ENCODE measurements around the gene SPAG8.

SPAG8 gene

DNA sequence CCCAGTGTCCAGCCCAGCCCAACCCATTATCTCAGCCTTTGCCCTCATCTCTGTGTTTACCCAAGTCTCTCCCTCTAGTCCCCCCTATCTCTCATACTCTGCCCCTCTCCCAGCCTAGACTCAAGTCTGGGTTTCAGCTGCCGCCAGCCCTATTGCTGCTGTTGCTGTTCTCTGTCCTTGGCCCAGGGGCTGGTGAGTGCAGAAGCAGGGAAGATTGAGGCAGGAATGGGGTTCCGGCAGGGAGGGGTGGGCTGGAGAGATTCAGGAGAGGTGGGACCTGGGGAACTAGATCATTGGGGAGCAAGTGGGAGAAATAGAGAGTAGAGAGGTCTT is 17.7 kb upstream of the SPAG8 start:
- H2AFZ ChIP-seq (ENCODE audit: low read length), result no peak overlapping the region

DNA sequence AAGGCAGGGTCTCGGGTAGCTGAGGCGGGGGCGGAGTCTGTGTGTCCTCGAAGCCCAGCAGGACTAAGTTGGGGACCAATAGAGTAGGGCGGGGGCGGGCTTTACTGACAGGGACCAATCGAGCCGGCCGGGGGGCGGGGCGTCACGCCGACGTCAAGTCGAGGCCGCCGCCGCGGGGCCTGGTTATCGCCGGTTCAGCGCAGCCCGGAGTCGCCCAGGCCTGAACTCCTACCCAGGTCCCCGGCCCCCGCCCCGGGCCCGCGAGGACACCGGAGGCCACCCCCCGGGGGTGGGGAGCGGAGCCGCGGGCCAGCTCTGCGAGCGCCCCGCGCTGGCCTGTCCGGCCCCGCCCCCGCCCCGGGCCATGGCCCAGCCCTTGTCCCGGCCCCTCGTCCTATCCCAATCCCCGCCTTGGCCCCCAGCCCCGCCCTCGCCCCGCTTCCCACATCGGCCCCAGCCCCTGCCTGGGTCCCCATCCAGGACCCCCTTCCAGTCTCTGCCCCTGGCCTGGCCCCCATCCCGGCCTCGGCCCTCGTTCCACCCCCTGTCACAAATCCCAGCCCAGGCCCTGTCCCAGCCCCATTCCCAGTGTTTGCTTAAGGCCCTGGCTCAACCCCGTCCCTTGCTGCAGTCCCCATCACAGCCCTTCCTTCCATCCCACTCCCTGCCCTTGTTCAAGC is 17.2 kb upstream of the SPAG8 start, which contains the start of gene TMEM8B:
TSS of gene TMEM8B (plus strand) at position 145 of the 680 bp plus-strand sequence. CDS start at position 365, 220 bp downstream.
- Histone ChIP-seq H3K9ac (ENCODE audit: low read depth, low read length, poor library complexity, severe bottlenecking) (peak within 1 kb of the TSS; percentile 79), H3K9me2 (replicated peaks; ENCODE audit: low read depth, low read length) (no peaks in the 10 kb centered on the region), H3K4me1 (ENCODE audit: insufficient read depth, low read length, poor library complexity, severe bottlenecking) (peaks cover 54% of the 10 kb centered on the region), H2AFZ (ENCODE audit: low read length) (peak within 1 kb of the TSS; percentile 99), H3K27me3 (ENCODE audit: insufficient read depth, low read length, poor library complexity, severe bottlenecking) (no peaks in the 10 kb centered on the region), H3K79me2 (ENCODE audit: insufficient read depth, low read length) (no peaks in the 10 kb centered on the region), H3F3A (ENCODE audit: low read depth) (no peaks in the 10 kb centered on the region), H3K4me3 (ENCODE audit: low read length, poor library complexity, severe bottlenecking) (peak within 1 kb of the TSS; percentile 84), H3K36me3 (ENCODE audit: insufficient read depth, low read length) (no peaks in the 10 kb centered on the region), H3K9me3 (ENCODE audit: insufficient read depth, low read depth, low read length) (no peaks in the 10 kb centered on the region), H3K4me2 (ENCODE audit: low read depth, low read length, poor library complexity, severe bottlenecking) (peak within 1 kb of the TSS; percentile 95), H4K20me1 (ENCODE audit: insufficient read depth, low read length, poor library complexity, severe bottlenecking) (no peaks in the 10 kb centered on the region)
- no peak for TF ChIP-seq EZH2phosphoT487 (IDR thresholded peaks at IDR 0.05; ENCODE audit: borderline replicate concordance)
- TF ChIP-seq, protein P1, sequence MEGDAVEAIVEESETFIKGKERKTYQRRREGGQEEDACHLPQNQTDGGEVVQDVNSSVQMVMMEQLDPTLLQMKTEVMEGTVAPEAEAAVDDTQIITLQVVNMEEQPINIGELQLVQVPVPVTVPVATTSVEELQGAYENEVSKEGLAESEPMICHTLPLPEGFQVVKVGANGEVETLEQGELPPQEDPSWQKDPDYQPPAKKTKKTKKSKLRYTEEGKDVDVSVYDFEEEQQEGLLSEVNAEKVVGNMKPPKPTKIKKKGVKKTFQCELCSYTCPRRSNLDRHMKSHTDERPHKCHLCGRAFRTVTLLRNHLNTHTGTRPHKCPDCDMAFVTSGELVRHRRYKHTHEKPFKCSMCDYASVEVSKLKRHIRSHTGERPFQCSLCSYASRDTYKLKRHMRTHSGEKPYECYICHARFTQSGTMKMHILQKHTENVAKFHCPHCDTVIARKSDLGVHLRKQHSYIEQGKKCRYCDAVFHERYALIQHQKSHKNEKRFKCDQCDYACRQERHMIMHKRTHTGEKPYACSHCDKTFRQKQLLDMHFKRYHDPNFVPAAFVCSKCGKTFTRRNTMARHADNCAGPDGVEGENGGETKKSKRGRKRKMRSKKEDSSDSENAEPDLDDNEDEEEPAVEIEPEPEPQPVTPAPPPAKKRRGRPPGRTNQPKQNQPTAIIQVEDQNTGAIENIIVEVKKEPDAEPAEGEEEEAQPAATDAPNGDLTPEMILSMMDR (conservative IDR thresholded peaks at IDR 0.05; ENCODE audit: low read length), result no peak

More for the DNA sequence above, 17.7 kb upstream of the SPAG8 start:
- peak overlapping the region; percentile 79 for H3K9ac ChIP-seq (ENCODE audit: low read depth, low read length, poor library complexity, severe bottlenecking)
- H3K9me3 ChIP-seq (ENCODE audit: insufficient read depth, low read depth, low read length), result no peaks in the 10 kb centered on the region
- peak overlapping the region; percentile 95 for H3K4me2 ChIP-seq (ENCODE audit: low read depth, low read length, poor library complexity, severe bottlenecking)
- no peaks in the 10 kb centered on the region for H3K27me3 ChIP-seq (ENCODE audit: insufficient read depth, low read length, poor library complexity, severe bottlenecking)
- TF ChIP-seq, protein P1 (conservative IDR thresholded peaks at IDR 0.05; ENCODE audit: low read length), result no peak
- no peak for TF ChIP-seq EZH2phosphoT487 (IDR thresholded peaks at IDR 0.05; ENCODE audit: borderline replicate concordance)
- no peaks in the 10 kb centered on the region for H3F3A ChIP-seq (ENCODE audit: low read depth)
- H3K36me3 ChIP-seq (ENCODE audit: insufficient read depth, low read length), result no peaks in the 10 kb centered on the region
- H3K4me1 ChIP-seq (ENCODE audit: insufficient read depth, low read length, poor library complexity, severe bottlenecking), result peaks cover 59% of the 10 kb centered on the region
- no peaks in the 10 kb centered on the region for H3K79me2 ChIP-seq (ENCODE audit: insufficient read depth, low read length)
- no peaks in the 10 kb centered on the region for H3K9me2 ChIP-seq (replicated peaks; ENCODE audit: low read depth, low read length)
- no peaks in the 10 kb centered on the region for H4K20me1 ChIP-seq (ENCODE audit: insufficient read depth, low read length, poor library complexity, severe bottlenecking)
- peak overlapping the region; percentile 84 for H3K4me3 ChIP-seq (ENCODE audit: low read length, poor library complexity, severe bottlenecking)

DNA sequence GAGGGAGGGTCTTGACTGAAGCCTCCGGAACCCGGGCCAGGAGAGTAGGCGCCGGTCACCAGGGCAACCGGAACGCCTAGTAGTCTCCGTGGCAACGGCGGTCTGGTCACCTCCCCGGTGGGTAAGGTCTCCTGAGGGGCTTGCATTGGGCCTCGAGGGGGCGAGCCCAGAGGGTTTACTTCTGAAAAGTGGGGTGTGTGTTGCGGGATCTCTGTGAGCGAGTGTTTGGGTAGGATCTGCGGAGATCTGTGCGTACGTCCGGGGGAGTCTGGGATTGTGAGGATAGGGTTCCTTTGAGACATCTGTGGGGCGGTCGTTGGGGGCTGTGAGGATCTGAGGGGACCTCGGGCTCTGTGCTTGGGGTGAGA is 16.6 kb upstream of the SPAG8 start, which contains the start of gene FAM221B:
TSS of gene FAM221B (minus strand) at position 17 of the 368 bp plus-strand sequence. CDS start 2,571 bp downstream, outside the sequence.
- peak within 1 kb of the TSS; percentile 99 for H2AFZ ChIP-seq (ENCODE audit: low read length)
- H3K27me3 ChIP-seq (ENCODE audit: insufficient read depth, low read length, poor library complexity, severe bottlenecking), result no peaks in the 10 kb centered on the region
- H3K4me1 ChIP-seq (ENCODE audit: insufficient read depth, low read length, poor library complexity, severe bottlenecking), result peaks cover 49% of the 10 kb centered on the region
- peak within 1 kb of the TSS; percentile 84 for H3K4me3 ChIP-seq (ENCODE audit: low read length, poor library complexity, severe bottlenecking)
- no peaks in the 10 kb centered on the region for H3K79me2 ChIP-seq (ENCODE audit: insufficient read depth, low read length)
- peak within 1 kb of the TSS; percentile 95 for H3K4me2 ChIP-seq (ENCODE audit: low read depth, low read length, poor library complexity, severe bottlenecking)
- H3K9me3 ChIP-seq (ENCODE audit: insufficient read depth, low read depth, low read length), result no peaks in the 10 kb centered on the region
- no peaks in the 10 kb centered on the region for H4K20me1 ChIP-seq (ENCODE audit: insufficient read depth, low read length, poor library complexity, severe bottlenecking)
- no peaks in the 10 kb centered on the region for H3K9me2 ChIP-seq (replicated peaks; ENCODE audit: low read depth, low read length)
- H3K9ac ChIP-seq (ENCODE audit: low read depth, low read length, poor library complexity, severe bottlenecking), result peak within 1 kb of the TSS; percentile 79
- H3F3A ChIP-seq (ENCODE audit: low read depth), result no peaks in the 10 kb centered on the region
- no peaks in the 10 kb centered on the region for H3K36me3 ChIP-seq (ENCODE audit: insufficient read depth, low read length)
- TF ChIP-seq, protein P1 (conservative IDR thresholded peaks at IDR 0.05; ENCODE audit: low read length), result no peak
- no peak for TF ChIP-seq EZH2phosphoT487 (IDR thresholded peaks at IDR 0.05; ENCODE audit: borderline replicate concordance)

Data from Loucy (cell line).